8988T (cell line): ENCODE results near the gene MOGAT1.
A peak's percentile ranks its signal among the peaks of the same experiment; 100 is the strongest.
"Not testable (repeated sequence)": the region's sequence is repeated elsewhere in the genome, so short reads cannot be mapped to it uniquely, and the experiment has no call there.

Experiments
- DNase-seq: peaks from one replicate; pipeline ENCODE4 v3.0.0; 2011

The MOGAT1 gene

GRCh38 chr2:222745836-222746559, 74.5 kb downstream of the MOGAT1 start:
- DNase-seq: no peak

DNA sequence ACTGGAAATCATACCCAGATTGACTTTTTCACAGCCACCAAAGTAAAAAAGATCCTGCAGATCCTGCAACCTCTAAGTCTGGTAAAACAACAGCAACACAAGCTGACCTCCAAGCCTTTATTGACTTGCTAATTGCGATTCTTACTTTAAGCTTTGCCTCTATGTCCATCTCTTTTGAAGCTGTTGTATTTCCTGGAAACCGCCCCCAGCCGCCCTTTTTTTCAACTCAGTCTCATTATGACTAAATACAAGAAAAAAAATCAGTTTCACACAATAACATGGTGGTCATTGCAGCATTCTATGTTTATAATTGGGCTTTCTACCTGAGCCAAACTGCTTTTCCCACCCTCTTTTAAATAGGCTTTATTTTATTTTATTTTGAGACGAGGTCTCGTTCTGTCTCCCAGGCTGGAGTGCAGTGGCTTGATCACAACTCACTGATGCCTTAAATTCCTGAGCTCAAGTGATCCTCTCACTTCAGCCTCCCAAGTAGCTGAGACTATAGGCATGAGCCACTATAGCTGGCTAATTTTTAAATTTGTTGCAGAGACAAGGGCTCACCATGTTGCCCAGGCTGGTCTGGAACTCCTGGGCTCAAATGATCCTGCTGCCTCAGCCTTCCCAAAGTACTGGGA, 76.2 kb downstream of the MOGAT1 start:
- no peak for DNase-seq

- DNase-seq: no peak
These were observed 79.1 kb downstream of the MOGAT1 start for GRCh38 chr2:222750533-222750932.

DNA sequence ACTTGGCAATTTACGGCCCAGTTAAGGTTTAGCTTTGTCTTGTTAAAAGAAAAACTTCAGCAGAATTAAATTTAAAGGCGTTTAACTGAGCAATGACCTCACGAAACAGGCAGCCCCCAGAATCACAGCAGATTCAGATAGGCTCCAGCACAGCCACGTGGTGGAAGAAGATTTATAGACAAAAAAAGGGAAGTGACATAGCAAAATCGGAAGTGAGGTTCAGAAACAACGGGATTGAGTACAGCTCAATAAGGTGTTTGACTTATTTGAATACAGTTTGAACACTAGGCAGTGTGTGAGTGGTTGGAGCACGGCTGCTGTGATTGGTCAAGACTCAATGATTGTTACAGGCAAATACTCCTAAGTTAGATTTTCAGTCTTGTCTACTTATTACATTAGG, 79.8 kb downstream of the MOGAT1 start:
- DNase-seq: no peak

- no peak for DNase-seq
These were observed 80.6 kb downstream of the MOGAT1 start for GRCh38 chr2:222751821-222752719.

- DNase-seq: no peak
These were observed 81.3 kb downstream of the MOGAT1 start for GRCh38 chr2:222752746-222753145.

- DNase-seq: no peak
These were observed 81.9 kb downstream of the MOGAT1 start for GRCh38 chr2:222753251-222753824.

- no peak for DNase-seq
These were observed 83.0 kb downstream of the MOGAT1 start for GRCh38 chr2:222754324-222754930.

DNA sequence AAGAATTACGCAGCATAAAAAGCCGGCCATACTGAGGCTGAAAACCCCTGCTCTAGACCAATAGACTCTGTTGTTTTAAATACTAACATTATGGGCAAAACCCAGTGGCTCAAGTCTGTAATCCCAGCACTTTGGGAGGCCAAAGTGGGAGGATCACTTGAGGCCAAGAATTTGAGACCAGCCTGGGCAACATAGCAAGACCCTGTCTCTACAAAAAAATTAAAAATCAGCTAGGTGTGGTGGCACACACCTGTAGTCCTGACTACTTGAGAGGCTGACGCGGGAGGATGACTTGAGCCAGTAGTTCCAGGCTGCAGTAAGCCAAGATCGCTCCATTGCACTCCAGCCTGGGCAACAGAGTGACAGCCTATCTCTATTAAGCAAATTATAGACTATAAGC, 84.1 kb downstream of the MOGAT1 start:
- not testable (repeated sequence) for DNase-seq

DNA sequence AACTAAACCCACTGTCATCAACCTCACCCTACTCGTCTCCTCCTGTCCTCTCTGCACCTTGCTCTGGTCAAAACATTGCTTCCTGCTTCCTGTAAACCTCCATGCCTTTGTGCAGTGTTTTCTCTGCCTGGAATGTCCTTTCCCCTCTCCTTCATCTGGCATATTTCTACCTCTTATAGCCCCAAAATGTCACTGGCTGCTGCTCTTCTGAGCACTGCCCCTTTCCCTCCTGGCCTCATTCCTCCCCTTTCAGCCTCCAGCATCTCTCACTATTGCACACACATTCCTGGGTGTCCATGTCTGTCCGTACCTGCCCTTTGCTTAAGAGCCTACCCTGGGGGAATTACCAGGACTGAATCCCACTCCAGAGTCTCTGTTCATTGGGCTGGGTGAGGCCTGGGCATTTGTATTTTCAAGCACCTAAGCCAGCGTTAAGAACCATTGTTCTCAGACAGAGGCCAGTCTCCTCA, 84.9 kb downstream of the MOGAT1 start:
- no peak for DNase-seq

GRCh38 chr2:222756951-222757650, 85.6 kb downstream of the MOGAT1 start:
- peak; percentile 51 for DNase-seq
